Limb (tissue), 2 donors: ENCODE data around the gene COL6A3.

ENCODE experiments used
- DNase-seq, 2 donors: peaks; one replicate each; pipeline ENCODE4 v3.0.0-alpha.2; 2016; ENCODE audit errors: extremely low spot score in 2 of 2

The COL6A3 gene

DNA sequence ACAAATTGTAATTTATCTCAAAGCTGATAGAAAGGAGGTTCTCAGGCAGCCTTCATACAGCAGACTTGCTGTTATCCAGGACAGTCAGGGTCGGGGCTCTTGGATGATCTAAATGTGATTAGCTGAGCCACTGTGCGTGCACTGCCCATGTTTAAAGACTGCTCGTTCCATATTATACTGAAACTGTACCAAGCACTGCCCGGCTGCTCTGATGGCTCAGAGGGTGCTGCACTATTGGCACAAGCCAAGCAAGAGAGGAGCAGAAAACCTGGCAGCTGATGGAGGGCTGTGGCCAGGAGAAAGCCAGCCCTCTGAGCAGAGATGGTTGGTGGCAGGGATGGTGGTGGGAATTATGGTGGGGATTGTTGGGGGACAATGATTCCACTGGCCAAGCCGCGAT, 63.4 kb downstream of the COL6A3 start:
- no peak for DNase-seq

DNA sequence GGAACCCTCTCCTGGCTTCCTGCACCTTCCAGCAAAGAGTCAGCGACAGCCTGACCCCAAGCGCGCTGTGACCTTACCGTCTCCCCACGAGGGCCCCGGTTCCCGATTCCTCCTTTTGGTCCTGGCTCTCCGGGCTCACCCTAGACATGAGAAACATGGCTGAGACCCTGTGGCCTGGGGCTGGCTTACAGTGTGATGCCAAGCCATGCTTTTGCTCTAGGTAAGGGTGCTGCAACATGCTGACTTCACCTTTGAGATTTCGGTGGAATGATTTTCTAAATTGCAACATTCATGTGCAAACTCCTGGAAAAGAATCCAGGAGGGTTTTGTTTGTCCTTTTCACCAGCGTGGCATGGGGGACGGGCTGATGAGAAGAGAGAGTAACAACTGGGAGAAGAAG, 63.9 kb downstream of the COL6A3 start:
- DNase-seq = no peak

DNA sequence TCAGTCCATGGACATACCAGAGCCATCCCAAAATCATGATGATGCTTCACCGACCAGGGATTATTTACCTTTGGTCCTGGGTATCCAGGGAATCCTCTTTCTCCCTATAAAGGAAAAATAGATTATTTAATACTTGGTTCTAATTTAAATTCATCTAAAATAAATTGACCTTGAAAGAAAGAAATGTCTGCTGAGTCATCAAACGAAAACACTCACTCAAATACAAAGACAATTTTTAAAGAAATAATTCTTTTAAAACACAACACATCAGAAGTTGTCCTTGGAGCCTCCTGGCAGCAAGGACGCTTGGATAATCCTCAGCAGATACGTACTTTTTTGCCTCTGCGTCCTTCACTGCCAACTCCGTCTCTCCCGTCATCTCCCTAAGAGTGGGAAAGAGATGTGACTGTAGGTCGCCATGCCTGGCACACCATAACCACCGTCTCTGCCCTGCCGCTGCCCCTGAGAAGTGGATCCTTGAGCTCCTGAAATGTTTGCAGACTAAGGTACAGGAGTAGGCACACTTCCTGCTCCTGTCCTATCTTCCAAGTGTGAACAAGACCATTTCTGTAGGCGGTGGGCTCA, 65.6 kb downstream of the COL6A3 start:
- no peak for DNase-seq

DNA sequence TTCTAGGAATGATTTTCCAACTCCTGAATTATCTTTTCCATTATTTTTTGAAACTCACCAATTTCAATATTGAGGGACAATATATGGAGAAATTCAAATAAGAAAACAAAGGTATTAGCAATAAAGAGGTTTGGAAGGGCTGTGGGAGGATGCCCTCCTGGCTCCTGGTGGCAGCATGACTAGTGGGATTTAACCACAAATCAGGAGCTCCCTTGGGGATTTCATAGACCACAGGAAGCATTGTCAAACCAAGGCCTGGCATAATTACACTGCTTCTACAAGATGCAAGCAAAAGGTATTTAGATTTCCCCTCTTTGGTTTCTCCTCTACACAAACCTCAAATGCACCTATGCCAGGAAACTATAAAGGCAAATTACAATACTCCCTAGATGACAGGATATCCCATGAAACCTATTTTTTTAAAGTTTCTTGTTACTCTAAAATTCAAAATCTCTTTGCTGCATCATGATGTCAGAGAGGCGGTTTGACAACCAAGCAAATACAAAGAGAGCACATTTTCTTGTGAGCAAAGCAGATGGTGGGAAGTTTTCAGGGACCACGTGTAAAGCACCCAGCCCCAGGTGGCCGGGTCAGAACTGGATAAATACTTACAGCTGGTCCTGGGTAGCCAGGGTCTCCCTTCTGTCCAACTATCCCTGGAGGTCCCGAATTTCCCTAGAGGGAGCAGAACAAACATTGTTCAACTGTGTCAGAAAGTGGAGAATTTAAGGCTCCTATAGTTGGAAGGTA, 67.9 kb downstream of the COL6A3 start:
- no peak for DNase-seq

DNA sequence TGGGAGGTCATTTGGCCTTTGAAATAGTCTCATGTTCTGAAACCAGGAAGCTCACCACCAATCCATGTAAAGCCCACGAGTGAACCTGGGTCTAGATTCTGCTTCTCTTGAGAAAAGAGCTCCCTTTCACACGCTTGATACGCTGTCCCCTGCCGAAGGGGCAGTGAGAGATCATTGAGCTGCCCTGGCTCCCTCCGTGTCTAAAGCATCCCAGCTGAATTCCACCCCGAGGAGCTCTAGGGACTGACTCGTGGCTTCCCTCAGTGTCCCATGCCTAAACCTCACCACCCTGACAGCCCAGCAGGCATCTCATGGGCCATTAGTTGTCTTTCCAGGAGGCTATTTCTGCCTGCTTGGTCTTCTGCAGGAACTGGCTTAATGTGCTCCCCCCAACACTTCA, 68.6 kb downstream of the COL6A3 start:
- no peak for DNase-seq

DNA sequence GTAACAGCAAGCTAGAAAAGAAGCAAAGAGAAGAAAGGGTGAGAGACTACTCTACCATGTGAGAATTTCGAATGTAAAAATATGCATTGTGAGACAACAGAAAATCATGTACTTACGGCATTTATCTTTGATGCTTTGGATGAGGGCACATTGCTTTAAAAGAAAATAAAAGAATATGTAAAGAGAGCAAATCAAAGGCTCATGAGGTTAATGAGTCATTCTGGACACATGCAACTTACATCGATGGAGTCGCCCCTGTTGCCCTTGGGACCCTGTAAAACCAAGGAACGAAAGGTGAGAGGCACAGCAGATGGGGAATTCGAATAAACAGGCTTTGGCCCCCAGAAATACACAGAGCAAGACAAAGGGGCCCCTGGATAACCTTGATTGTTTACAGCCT, 69.0 kb downstream of the COL6A3 start:
- DNase-seq = no peak

DNA sequence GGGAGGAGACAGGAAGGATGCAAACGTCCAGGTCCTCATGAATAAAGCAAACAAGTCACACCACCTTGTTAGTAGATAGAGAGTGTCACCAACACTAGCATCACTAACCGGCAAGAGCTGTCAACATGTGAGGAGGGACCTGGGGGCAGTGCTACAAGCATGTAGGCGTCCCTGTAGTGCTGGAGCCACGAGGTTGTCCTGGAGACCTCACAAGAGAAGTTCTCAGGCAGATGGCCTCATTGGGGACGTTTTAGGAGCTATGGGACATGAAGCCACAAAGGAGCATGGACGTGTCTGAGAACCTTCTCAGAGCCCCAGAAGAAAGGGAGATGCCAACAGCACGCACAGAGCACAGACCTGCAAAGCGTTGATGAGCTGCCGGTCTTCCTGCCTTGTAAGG, 70.0 kb downstream of the COL6A3 start:
- no peak for DNase-seq

DNA sequence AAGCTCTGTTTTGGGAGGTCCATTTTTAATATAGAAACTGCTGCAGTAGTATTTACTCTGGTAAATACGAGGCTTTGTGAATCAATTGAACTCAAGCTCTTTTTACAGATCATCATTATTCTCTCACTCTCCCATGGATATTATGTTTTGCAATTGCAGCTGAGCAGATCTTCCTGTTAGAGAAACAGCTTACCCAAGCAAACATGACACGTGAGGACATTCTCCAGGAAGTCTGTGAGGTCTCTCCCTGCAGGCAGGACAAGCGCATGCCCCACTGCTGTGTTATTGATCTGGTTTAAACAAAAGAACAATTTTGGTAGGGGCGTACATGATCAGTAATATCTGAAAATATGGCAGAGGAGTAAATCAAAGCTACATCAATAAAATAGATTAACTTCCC, 72.1 kb downstream of the COL6A3 start:
- no peak for DNase-seq

DNA sequence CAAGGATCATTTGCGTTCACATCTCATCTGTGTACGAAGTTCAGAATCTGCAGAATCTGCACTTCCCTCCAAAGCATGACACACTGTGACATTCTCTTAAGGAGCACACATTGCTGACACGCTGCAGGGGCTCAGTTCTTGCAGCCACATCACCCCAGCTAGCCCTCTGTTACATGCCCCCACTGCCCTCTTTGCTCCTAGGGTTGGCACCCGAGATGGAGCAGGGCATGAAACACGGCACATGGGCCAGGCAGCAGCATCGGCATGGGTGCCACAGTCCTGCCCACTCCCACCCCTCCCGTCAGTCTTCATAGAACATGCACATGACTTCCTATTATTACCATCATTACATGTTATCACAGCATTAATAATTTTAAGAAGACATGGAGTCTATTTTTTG, 76.4 kb downstream of the COL6A3 start:
- peak in 1 of 2 donors; percentile 6 for DNase-seq

DNA sequence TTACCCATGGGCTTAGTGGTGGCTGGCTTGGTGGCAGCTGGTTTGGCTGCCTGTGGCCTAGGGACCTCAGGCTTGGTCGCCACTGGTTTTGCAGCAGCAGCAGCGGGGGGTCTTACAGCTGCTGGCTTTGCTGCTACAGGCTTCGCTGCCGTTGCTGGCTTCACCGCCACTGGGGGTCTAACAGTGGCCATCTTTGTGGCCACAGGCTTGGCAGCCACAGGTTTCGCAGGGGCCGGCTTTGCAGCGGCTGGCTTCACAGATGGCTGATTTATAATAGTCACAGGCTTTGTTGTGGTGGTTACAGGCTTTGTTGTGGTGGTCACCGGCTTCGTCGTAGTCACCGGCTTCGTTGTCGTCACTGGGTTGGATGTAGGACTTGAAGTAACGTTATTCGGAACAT, 77.8 kb downstream of the COL6A3 start:
- DNase-seq = peak in 1 of 2 donors; percentile 18

DNA sequence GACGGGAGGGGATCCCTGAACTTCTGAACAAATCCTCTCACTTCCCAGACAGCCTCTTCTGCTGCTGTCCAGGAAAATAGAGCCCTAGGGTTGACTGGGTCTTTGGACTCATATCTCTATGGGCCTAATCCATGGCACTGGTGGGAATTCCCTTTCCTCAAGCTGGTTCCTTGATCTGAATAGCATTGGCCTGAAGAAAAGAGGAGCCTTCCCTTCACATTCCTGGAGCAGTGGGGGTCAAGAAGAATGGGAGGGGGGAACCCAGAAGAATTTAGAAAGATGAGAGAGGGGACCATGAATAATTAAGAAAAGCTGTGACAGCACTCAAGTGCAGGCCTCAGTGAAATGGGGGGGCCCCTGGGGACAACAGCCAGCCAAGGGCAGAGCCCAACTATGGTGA, 80.2 kb downstream of the COL6A3 start:
- no peak for DNase-seq

DNA sequence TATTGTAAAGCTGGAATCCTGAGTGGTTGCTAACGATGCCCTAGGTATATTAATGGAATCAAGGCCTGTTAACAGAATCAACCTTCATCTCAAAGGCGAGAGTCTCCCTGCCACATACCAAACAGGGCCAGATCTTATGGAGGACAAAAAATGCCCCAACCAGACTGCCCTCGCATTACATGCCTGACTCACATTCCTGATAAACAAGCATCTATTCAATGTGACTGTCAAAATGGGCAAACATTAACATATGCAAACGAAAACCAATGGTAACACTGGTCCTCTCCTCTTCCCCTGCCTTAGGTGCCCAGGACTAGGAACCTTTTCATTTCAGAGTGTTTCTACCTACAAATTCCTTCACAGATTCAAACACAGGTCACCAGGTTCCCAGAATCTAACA, 83.4 kb downstream of the COL6A3 start:
- no peak for DNase-seq

DNA sequence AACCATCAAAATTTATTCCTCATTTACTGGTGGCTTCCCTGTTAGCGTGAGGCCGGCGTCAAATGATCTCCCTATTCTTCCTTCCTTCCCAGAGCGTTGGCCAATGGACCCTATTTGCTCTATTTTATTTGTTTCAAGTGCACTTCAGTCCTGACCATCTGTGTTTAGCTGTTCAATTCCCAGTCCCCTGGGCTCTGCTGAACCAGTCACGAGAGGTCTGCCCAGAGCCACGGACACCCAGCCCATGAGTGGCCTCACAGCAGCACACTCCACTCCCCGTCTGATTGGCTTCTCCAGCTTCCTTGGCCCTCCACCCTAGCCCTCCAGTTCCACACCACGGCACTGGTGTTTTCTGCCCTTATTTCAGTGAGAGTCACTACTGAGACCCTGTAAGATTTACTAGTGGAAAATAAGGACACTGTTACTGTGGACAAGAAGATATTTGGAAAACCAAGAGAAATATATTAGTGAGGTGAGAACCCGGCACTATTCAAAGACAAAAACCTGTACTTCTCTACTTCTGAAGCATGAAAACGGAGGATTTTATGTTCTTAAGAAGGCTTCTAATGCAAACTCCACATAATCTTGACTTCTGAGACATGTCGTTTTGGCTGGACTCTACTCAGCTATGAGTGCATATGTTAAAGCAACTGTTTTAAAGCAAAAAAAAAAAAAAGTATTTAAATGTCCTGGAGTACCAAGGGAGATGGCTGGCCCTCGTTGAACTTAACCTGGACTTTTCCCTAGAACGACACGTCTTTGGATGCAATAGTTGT, 86.6 kb downstream of the COL6A3 start:
- DNase-seq = no peak

DNA sequence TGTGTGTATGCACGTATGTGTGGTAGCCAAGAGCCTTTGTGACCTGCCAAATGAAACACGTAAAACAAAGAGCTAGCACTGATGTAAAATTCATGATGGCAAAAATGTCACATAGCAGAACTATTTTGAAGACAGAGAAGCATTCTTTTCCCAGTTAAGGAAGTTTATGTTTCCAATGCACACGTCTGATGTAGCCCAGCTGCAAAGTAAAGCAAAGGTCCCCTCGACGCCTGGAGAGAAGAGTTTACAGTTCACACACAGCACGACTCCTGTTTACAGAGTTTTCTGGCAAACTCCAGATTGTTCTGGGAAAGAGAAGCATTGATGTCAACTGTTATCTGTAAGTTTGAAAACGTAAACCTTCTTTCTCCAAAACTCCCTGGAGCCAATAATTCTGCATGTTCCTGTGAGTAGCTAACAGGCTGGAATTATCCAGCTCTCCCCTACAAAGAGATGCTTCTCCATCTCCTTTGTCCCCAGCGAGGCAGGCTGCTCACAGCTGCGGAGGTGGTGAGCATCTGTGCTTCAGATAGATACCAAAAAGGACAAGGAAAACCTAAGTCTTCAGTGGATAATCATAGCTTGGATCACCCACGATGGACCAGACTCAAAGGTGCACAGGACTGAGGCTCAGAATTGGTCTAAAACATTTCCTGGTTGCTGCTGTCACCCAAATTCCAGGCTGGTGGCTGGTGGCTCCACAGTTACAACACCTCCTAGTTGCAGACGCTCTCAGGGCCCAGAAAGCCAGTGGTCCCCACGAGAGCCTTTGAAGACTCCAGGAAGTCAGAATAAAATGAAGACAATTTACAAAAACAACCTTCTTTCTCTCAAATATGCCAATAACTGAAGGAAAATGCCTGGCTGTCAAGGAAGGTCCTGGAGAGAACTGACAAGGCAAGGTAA, 87.4 kb downstream of the COL6A3 start:
- DNase-seq = peak in 1 of 2 donors; percentile 69

DNA sequence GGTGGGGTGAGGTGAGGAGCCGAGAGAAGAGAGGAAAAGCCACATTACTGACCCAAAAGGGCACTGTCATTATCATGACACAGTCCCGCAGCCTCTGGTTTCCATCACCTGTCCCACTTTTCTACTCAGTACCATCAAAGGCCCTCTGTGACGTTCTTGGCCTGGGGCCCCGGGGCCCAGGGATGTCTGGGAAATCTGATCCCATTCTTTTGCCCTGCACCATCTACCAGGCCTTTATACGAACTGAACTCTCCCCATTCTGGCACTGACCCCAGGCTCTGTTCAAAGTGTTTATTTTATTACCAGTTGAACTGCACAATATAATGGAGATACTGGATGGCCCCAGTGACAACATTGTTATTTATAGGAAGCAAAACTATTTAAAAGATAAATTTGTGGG, 89.1 kb downstream of the COL6A3 start:
- no peak for DNase-seq

DNA sequence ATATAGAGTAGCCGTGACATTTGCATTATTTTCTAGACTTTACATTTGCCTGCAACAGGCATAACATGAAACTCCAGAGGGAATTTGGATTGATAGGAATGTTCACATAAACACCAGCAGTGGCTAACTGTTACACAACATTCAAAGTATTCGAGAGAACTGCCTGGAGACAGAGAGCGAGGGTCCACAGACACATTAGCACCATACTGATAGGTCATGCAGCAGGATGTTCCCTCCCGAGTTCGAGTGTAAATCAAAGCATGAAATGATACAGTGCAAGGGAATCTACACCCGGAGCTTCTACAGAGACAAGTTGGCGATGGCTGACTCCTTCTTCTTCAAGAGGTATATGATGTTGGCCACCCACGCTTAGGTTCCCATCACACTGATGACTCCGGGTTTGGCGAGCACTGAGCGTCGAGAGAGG, 89.5 kb downstream of the COL6A3 start:
- DNase-seq = peak in 1 of 2 donors; percentile 55

DNA sequence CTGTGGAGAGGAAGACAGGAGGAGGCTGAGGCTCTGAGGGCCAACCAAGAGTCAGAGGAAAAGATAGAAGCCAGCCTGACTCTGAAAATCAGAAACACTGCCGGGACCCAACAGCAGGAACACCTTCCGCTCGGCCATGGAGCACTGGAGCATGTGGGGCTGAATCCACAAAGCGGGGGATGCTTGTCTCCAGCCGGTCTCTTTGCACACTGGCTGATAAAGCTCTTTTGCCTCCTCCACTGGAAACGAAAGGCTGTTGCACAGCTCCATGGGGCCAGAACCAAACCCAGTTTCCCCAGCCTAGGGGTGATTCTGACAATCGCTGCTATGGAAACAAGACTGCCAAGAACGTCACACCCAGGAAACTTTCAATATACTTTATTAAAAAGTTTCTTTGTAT, 90.3 kb downstream of the COL6A3 start:
- no peak for DNase-seq

DNA sequence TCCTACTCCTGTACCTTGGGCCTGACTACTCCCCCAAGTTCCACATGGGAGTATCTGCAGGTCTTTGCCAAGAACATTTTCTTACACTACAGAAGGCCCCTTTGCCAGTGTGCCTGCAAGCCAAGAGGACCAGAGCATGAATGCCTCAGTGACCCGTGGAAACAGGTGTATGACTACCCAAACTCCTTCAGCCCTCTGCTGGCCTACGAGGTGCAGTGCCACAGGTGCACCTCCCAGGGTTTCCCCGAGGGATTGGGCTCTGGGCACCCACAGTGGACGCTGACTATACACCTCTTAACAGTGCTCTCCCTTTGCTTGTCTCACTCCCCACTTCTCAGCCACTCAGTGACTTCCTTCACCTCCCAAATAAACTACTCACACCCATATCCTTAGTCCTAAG, 91.4 kb downstream of the COL6A3 start:
- DNase-seq = no peak

DNA sequence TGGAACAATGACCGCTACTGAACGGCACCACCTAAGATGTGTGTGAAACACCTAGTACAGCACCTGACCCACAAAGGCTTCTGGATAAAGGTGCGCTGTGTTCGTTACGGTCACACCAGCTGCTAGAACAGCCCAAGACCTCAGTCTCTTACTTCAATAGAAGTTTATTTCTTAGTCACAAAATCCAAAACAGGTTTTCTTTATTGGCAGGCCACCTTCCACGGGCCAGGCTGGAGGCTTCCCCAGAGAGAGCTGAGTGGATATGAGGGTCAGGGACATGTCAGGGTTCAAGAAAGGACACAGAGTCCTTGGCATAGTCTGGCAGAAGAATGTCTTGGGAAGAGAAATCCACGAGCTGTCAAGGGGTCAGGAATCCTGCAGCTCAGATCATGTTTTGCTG, 92.2 kb downstream of the COL6A3 start:
- no peak for DNase-seq

DNA sequence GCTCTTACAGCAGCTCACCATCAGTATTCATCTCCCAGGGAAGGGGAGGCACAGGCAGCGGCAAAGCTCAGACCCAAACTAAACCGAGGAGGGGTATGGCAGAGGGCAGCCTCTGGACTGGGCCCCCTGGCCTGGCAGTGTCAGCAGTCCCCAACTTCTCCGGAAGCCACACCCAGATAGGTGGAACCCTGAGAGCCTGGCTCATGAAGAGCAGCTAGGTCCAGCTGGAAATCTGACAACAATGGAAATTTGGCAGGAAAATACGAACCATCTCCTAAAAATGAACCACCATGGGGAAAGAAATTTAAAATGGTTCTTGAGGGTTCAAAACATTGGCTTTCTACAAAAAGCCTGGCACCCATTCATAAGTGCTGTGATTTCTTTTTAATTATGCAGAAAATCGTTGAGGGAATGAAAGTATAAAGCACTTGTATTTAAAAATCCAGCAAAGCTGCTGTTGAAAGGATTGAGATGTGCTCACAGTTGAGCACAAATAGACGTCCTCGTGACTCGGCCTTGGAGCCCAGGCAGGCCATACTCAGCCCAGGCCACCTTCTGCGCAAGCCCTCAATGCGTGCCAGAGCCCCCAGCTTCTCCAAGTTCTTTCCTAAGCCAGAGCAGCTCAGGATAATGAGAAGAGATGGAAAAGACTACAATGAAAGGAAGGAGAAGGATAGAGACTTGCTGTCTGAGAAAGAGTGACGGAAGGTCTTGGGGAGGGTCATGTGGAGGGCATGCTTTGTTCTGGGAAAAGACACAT, 93.0 kb downstream of the COL6A3 start:
- DNase-seq = no peak

DNA sequence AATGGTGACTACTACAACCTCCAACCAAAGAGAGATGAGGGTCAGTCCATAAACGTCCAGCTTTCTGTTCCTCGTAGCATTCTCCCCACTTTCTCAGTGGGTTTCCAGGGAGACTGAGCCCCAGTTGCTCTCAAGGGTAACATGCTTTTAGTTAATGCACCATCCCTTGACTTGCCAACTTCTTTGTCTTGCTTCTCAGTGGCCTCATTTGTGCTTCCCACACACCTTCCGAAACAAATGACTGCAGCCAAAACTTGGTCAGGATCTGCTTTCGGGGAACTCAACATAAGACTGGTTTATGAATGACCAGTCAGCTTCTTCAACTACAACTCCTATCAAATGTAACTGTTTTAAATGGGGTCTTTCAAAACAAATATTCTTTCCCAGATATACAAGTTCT, 94.1 kb downstream of the COL6A3 start:
- DNase-seq = no peak
